Neural progenitor cell (in vitro differentiated cells): Measurements from ENCODE around the gene DENND2A.

Experiments used
- CTCF ChIP-seq: fragments of 200-600 bp; sonication (generic); IDR thresholded peaks from 2 replicates; pipeline ENCODE4 v1.5.1; 2017; ENCODE audit warnings: antibody characterized with exemption, mild to moderate bottlenecking
- EZH2phosphoT487 ChIP-seq: fragments of 200-600 bp; sonication (generic); IDR thresholded peaks from 2 replicates; pipeline ENCODE4 v1.6.1; 2017; ENCODE audit warnings: antibody characterized with exemption

- no peak for TF ChIP-seq CTCF
- TF ChIP-seq EZH2phosphoT487, result no peak
These were observed 48.9 kb upstream of the DENND2A start for GRCh38 chr7:140689199-140690152.
